GM18499 (cell line): ENCODE data around the gene NOS1.
"Not testable (repeated sequence)": the region's sequence is repeated elsewhere in the genome, so short reads cannot be mapped to it uniquely, and the experiment has no call there.

Source experiments
- ATAC-seq: cut with Tn5 transposase; IDR thresholded peaks from one replicate; pipeline ENCODE4 v1.9.1; 2021; ENCODE audit warnings: moderate number of reproducible peaks; ENCODE audit not compliant: insufficient read depth, unreplicated experiment

The NOS1 gene

GRCh38 chr12:117188121-117188665, 173.2 kb downstream of the NOS1 start:
- no peak for ATAC-seq

GRCh38 chr12:117187421-117187820, 174.0 kb downstream of the NOS1 start:
- ATAC-seq = no peak

GRCh38 chr12:117182866-117183265, 178.6 kb downstream of the NOS1 start:
- no peak for ATAC-seq

- ATAC-seq = not testable (repeated sequence)
These were observed 180.0 kb downstream of the NOS1 start for GRCh38 chr12:117181468-117181843.

GRCh38 chr12:117180758-117181467, 180.5 kb downstream of the NOS1 start:
- no peak for ATAC-seq

- ATAC-seq = no peak
These were observed 182.7 kb downstream of the NOS1 start for GRCh38 chr12:117178745-117179144.

- no peak for ATAC-seq
These were observed 183.1 kb downstream of the NOS1 start for GRCh38 chr12:117178301-117178700.

GRCh38 chr12:117172168-117172567, 189.3 kb downstream of the NOS1 start:
- no peak for ATAC-seq

- ATAC-seq = no peak
These were observed 189.8 kb downstream of the NOS1 start for GRCh38 chr12:117171499-117172162.

GRCh38 chr12:117169548-117169947, 191.9 kb downstream of the NOS1 start:
- ATAC-seq = no peak

GRCh38 chr12:117168976-117169375, 192.4 kb downstream of the NOS1 start:
- ATAC-seq = no peak

- ATAC-seq = no peak
These were observed 193.7 kb downstream of the NOS1 start for GRCh38 chr12:117167769-117168168.

GRCh38 chr12:117166107-117166506, 195.3 kb downstream of the NOS1 start:
- no peak for ATAC-seq

- no peak for ATAC-seq
These were observed 196.1 kb downstream of the NOS1 start for GRCh38 chr12:117165342-117165741.

- no peak for ATAC-seq
These were observed 198.8 kb downstream of the NOS1 start for GRCh38 chr12:117162633-117163032.

- ATAC-seq = no peak
These were observed 199.3 kb downstream of the NOS1 start for GRCh38 chr12:117162167-117162539.

- no peak for ATAC-seq
These were observed 199.8 kb downstream of the NOS1 start for GRCh38 chr12:117161460-117162166.

- ATAC-seq = no peak
These were observed 201.8 kb downstream of the NOS1 start for GRCh38 chr12:117159674-117160073.

- ATAC-seq = no peak
These were observed 202.4 kb downstream of the NOS1 start for GRCh38 chr12:117158911-117159553.
